ENCODE measurements around the gene MRPL48.
"Not testable (repeated sequence)": the region's sequence is repeated elsewhere in the genome, so short reads cannot be mapped to it uniquely, and the experiment has no call there.

The MRPL48 gene

DNA sequence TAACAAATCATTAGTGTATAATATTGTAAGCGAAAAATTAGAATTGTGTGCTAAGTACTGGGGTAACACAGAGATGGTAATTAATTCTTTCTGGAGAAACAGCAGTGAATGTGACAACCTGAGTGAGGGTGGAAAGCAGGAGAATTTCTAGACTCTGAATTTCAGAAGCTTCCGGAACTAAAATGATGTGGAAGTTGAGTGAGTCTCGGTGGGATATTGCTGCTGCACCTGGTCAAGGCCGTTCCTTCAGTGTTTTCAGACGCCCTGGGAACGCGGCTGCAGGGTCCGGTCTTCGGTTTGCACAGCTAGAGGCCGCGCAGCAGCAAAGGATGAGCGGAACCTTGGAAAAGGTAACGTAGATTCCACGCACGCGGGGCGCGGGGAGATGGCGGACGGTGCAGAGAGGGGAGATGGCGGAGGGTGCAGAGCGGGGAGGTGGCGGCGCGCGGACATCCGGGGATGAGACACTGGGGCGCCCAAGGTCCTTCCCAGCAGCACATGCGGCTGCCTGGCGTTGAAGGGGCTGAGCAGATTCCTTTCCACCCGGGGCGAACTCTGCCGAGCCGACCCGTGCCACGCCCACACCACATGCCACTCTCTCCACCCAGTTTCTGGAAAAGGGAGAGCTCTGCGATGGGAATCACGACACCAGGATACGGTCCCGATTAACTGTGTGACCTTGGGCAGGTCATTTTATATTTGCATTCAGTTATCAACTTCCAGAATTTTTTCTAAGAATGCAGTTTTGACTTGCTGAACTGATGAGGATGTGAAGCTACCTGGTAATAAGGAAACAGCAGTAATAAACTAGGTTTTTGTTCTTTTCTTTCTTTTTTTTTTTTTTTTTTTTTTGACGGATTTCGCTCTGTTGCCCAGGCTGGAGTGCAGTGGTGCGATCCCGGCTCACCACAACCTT, at the start of gene MRPL48:
Gene MRPL48 (plus strand): TSS at position 232 of the 916 bp plus-strand sequence. CDS start 98 bp downstream, at position 330.
- DNase-seq (ENCODE audit: low read depth), result peak; percentile 97

DNA sequence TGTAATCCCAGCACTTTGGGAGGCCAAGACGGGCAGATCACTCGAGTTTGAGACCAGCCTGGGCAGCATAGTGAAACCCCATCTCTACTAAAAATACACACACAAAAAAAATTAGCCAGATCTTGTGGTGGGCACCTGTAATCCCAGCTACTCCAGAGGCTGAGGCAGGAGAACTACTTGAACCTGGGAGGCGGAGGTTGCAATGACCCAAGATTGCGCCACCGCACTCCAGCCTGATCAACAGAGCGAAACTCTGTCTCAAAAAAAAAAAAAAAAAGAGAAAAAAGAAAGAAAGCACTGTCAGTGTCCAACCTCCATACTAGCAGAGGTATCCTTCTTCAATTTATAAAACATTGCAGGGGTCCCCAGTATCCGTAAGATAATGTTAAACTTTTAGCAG, 44.6 kb upstream of the MRPL48 start:
- DNase-seq (ENCODE audit: low read depth), result no peak

DNA sequence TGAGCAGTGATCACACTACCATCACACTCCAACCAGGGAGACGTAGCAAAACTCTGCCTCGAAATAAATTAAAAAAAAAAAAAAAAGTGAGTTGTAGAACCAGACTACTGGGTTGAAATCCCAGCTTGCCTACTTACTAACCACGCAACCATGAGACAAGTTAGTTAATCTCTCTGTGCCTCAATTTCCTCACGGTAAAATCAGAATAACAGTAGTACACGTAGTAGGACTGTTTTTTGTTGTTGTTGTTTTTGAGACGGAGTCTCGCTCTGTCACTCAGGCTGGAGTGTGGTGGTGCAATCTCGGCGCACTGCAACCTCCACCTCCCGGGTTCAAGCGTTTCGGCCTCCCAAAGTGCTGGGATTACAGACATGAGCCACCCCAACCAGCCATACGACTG, 41.0 kb upstream of the MRPL48 start:
- DNase-seq (ENCODE audit: low read depth), result no peak

DNA sequence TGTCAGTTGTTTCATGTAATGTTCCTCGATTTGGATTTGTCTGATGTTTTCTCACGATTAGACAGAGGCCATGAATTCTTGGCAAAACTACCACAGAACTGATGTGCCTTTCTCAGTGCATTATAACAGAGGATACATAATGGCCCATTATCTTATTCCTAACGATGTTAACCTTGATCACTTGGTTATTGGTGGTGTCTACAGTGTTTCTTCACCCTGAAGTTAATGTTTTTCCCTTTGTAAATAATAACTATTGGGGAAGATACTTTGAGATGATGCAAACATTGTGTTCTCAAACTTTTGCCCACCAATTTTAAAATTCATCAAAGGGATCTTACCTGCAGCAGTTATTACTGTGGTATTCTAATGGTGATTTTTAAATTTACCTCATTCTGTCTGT, 39.9 kb upstream of the MRPL48 start:
- no peak for DNase-seq (ENCODE audit: low read depth)

GRCh38 chr11:73748300-73748699, 39.4 kb upstream of the MRPL48 start:
- DNase-seq (ENCODE audit: low read depth), result no peak

- no peak for DNase-seq (ENCODE audit: low read depth)
Observed at GRCh38 chr11:73749118-73749517, 38.6 kb upstream of the MRPL48 start.

GRCh38 chr11:73750228-73750627, 37.4 kb upstream of the MRPL48 start:
- no peak for DNase-seq (ENCODE audit: low read depth)

GRCh38 chr11:73750862-73751261, 36.8 kb upstream of the MRPL48 start:
- not testable (repeated sequence) for DNase-seq (ENCODE audit: low read depth)

GRCh38 chr11:73752216-73752867, 35.3 kb upstream of the MRPL48 start:
- peak; percentile 3 for DNase-seq (ENCODE audit: low read depth)

- no peak for DNase-seq (ENCODE audit: low read depth)
Observed at GRCh38 chr11:73752903-73753302, 34.8 kb upstream of the MRPL48 start.

DNA sequence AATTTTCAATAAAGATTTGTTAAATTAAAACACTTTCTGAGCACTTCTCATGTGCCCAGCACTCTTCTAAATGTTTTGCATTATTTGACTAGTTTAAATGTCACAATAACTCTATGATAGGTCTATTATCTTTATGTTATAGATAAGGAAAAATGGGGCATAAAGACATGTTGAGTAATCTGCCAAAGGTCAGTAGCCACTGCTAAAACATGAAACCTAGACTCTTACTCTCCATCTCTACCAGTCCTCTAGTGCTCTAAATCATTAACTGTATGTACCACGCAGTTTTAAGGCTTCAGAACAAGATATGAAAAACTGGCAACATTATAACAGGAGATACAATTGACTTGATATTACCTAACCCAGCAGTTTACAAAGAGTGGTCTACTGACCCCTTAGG, 33.7 kb upstream of the MRPL48 start:
- DNase-seq (ENCODE audit: low read depth), result no peak

DNA sequence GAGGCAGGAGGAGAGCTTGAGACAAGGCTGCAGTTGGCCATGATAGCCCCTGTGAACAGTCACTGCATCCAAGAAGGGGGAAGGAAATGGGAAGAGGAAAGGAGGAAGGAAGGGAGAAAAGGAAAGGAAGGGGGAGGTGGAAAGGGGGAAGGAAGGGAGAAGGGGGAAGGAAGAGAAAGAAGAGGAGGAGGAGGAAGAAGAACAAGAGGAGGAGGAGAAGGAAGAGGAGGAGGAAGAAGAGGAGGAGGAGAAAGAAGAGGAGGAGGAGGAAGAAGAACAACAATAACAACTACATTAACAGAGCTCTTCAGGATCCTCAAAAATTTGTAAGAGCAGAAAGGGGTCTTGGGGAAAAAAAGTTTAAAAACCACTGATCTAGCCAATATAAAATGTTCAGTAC, 32.0 kb upstream of the MRPL48 start:
- no peak for DNase-seq (ENCODE audit: low read depth)

DNA sequence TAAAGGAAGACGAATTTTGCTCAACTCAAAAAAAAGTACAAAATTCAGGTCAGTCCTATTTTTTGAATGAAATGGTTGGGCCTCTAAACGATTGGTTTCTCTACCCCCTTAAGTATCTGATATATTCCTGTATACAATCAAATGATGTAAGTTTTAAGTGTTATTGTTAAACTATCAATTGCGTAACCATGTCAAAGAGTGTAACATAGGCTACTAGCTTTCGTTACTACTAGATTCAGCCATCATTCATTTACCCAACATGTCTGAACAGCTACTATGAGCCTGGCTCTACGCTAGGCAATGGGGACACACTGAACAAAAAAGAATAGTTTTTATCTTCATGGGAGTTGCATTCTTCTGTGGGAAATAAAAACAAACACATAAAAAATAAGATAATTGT, 30.1 kb upstream of the MRPL48 start:
- DNase-seq (ENCODE audit: low read depth), result no peak

DNA sequence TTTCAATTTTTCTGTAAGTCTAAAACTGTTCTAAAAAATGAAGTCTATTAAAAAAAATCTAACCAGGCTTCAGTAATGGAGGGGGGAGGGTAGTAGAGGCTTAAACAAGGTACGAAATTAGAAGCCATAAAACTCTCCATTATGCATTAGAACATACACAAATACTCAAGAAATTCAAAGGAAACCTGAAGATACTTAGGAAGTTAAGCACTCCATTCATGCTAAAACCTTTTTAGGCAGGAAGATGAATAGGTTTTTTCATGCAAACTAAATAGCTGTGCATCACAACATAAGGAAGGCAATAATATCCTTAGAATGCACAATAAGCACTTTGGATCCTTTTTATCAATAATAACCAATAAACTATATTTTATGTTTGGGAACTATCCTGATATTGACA, 29.2 kb upstream of the MRPL48 start:
- DNase-seq (ENCODE audit: low read depth), result no peak

DNA sequence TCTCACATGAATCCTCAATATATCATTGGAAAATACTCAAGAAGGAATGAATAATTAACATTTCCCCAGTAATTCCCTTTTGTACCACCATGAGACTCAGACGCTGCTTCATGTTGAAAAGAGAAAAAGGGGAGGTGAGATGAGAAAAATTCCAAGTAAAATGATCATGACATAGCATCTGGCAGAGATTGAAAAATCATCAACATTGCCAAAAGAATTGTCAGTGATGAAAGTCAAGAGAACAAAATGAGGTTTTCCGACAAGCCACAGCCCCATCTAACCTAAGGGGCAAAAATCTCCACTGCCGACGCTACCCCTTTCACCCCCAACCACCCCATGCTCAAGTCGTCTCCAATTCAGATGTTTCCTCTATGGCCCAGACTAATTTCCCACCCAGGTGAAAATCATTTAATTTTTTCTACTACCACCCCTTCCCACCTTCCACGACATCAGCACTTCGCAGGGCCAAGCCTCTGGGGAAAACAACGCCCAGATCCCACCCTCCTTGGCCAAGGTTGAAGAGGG, 28.0 kb upstream of the MRPL48 start:
- peak; percentile 26 for DNase-seq (ENCODE audit: low read depth)

DNA sequence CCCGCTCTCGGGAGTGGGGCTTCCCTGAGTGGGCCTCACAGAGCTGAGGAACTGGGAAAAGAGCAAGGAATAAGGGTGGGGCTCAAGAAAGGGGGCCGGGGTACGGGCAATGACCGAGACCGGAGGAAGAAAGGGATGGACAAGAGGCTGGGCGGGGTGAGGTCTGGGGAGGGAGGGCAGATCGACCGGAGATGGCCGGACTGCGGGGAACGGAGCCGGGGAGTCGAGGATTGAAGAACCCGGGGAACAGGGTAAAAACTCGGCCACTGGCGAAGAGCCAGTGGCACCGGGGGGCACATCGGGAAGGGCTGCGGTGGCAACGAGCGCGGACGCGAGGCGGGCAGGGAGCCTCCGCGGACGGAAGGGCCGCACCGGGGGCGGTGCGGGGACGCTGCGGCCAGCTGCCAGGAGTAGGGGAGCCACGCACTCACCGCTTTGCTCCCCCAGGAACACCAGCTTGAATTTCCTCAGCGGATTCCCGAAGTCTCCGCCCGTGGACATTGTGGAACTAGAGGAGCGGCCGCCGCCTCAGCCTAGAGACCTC, 27.5 kb upstream of the MRPL48 start:
- DNase-seq (ENCODE audit: low read depth), result peak; percentile 44

DNA sequence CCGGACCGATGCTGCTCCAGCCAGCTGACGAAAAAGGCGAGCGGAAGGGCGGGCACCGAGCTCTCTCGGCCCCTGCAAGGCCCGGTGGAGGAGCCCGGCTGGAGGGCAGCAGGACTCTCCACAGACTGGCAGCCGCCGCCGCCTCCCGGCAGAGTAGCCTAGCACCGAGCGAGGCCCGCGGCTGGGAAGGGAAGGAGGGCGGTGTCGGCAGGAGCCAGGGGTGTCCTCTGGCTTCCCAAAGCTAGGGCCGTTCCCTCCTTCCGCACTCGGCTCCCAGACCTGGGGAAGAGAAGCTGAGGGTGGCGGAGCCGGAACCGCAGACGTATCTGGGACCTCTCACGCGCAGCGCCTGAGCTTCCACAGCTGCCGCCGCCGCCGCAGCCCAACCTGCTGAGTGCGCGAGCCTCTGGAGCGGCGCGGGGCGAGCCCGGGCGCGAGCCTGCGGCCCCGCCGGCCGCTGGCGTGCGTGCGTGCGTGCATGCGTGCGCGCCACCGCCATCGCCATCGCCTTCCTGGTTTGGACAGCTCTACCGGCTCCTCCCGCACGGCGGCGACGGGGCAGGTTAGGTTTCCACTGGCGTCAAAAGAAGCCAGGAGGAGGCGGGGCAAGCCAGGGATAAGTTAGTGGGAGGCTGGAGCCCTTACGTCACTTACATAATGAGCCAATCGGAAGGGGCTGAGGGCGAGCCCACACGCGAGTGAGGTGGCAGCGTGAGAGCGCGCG, 26.8 kb upstream of the MRPL48 start, which contains the start of gene RAB6A:
Gene RAB6A (minus strand): TSS at position 396 of the 724 bp plus-strand sequence. CDS start 439 bp downstream, outside the sequence.
- DNase-seq (ENCODE audit: low read depth), result peak; percentile 100

- no peak for DNase-seq (ENCODE audit: low read depth)
Observed at GRCh38 chr11:73761403-73761945, 26.2 kb upstream of the MRPL48 start.

DNA sequence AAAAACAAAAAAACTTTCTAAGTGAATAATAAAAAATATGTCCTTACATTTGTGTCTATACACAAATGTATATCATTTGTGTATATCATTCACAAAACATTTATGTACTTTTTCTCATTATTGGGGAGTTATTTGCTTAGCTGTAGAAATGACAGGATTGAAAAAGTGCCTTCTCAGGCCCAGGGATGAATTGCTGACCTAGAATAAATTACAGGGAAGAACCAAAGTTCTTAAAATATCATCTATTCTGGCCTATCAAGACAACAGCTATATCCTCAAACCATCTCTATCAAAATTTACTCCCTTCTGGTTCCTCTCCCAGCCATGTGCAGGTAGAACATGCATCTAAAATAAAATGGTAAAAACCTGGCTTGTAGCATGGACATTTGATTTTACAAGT, 24.9 kb upstream of the MRPL48 start:
- no peak for DNase-seq (ENCODE audit: low read depth)

DNA sequence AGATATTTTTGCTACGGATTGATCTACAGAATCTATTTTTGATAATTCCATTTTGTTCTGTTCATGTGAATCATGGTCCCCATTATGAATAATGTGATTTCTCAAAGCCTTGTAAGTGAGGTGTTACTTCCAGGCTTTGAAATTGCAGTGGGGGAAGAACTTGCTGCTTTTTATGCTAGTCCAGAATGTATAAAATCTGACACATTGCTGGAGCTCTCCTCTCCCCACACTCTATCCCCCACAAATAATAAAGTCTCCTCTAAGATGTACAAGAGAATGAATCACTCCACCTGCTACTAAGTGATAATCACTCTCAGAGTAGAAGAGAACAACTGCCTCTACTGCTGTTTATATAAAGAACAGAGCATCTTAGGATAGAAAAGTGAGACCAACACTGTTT, 20.9 kb upstream of the MRPL48 start:
- DNase-seq (ENCODE audit: low read depth), result no peak

GRCh38 chr11:73770811-73771210, 16.9 kb upstream of the MRPL48 start:
- not testable (repeated sequence) for DNase-seq (ENCODE audit: low read depth)
